ENCODE results near the gene NKD1. TPM values are rescaled to one million over a fixed set of nuclear protein-coding genes. Genes with fewer than 3 reads are reported as not detected.

NKD1 gene
- total RNA-seq, 1 experiment from 2014 or later, result 11.4 TPM

DNA sequence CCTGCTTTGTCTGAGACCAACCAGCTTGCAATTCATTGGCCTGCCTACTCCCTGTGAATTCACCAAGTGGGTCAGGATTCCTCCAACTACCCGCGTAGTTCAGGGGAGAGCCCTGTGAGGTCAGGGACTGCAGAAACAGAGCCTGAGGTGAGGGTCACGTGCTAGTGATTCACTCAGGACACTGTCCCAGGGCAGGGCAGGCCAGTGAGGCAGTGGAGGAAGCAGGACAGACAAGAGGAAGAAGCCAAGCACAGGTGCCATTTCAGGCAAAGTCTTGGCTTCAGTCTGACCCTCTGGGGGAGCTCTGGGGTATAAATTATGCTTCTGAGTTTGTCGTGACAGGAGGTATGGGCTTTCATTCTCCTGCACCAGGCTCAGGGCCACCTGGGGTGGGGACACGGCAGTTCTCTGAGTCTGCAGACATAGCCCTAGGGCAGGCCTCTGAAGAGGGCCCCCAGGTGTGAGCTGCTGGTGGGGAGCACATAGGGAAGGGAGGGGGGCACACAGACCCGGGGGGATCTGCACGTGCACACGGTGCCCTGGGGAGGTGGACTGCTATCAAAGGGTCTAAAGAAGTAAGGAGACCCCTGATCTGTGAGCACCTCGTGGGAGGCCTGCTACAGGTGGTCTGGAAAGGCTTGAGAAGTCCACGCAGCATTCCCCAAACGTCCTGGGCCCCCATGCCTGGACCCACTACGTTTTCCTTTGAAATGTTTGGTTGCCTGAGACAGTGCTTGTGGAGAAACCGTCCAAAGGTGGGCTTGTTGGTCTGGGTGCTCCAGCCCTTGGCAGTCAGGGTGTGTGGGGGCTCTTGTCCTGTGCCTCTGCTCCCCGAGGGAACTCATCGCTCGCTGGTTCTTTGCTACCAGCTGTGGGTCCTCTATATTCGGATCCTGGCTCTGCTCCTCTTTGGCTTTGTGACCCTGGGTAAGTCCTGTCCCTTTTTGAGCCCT, 46.4 kb downstream of the NKD1 start:
- intact Hi-C loops (cut with micrococcal nuclease), result no loop called here
- no peak for ATAC-seq
- BruUV-seq (replicated peaks), result no TSS peak
- Histone ChIP-seq H3K27me3 (ENCODE audit: insufficient read depth, low read length) (no peaks in the 10 kb centered on the region), H3K4me1 (ENCODE audit: control insufficient read depth in 1 of 2, insufficient read depth in 2 of 2, low read length in 2 of 2) (no peaks in the 10 kb centered on the region), H2AFZ (ENCODE audit: low read depth, low read length, poor library complexity, severe bottlenecking) (no peak overlapping the region), H3K9me2 (ENCODE audit: insufficient read depth) (no peaks in the 10 kb centered on the region), H3K36me3 (ENCODE audit: control insufficient read depth in 1 of 2, insufficient read depth in 2 of 2, low read length in 2 of 2) (no peaks in the 10 kb centered on the region), H3K9me3 (ENCODE audit: control insufficient read depth in 1 of 2, insufficient read depth in 1 of 2, low read depth in 1 of 2, low read length in 2 of 2) (no peaks in the 10 kb centered on the region), H3K9ac (ENCODE audit: low read length) (no peak overlapping the region), H4K20me1 (ENCODE audit: insufficient read depth) (no peaks in the 10 kb centered on the region), H3K4me3 (replicated peaks in 1 of 2; ENCODE audit: low read depth in 1 of 2, low read length in 2 of 2) (no peak overlapping the region), H3K79me2 (ENCODE audit: insufficient read depth, low read length) (no peaks in the 10 kb centered on the region), H3K4me2 (ENCODE audit: low read length) (no peak overlapping the region), H3K27ac (ENCODE audit: low read depth, low read length) (no peak overlapping the region)
- ChIA-PET POLR2A (no interaction called here), CTCF (interaction anchor here (1.0 kb wide), 3 partner anchors 50 to 261 kb away, joined by 3 to 5 read pairs (median 3); no protein-coding TSS in a partner anchor), RAD21 (ENCODE audit: low non-redundant PET in 1 of 2, low total read pairs in 2 of 2, uncharacterized antibody in 2 of 2, unreplicated experiment in 2 of 2) (no interaction called here)
- TF ChIP-seq CTCF (IDR thresholded peaks at IDR 0.05 in 2 of 3, conservative IDR thresholded peaks at IDR 0.05 in 1 of 3; ENCODE audit: borderline replicate concordance in 1 of 3, insufficient read depth in 1 of 3, low read depth in 2 of 3, low read length in 2 of 3) (no peak), SP1 (IDR thresholded peaks at IDR 0.05; ENCODE audit: low read depth) (no peak), CBX3 (IDR thresholded peaks at IDR 0.05; ENCODE audit: low read depth) (no peak), TCF7L2 (IDR thresholded peaks at IDR 0.05; ENCODE audit: borderline replicate concordance, extremely low read depth, insufficient read depth, insufficient read length) (no peak), MAX (IDR thresholded peaks at IDR 0.05) (no peak), POLR2AphosphoS5 (IDR thresholded peaks at IDR 0.05; ENCODE audit: low read depth, low read length) (no peak), SRF (IDR thresholded peaks at IDR 0.05; ENCODE audit: low read depth) (no peak), RAD21 (IDR thresholded peaks at IDR 0.05; ENCODE audit: low read depth) (no peak)
- no peak for DNase-seq (ENCODE audit: low read depth, low spot score)
